Inflammatory macrophage (primary cell): ENCODE measurements around the gene CLMN.
A peak's percentile ranks its signal among the peaks of the same experiment; 100 is the strongest.
"Not testable (repeated sequence)": the region's sequence is repeated elsewhere in the genome, so short reads cannot be mapped to it uniquely, and the experiment has no call there.

Source experiments
- DNase-seq, 2 donors: peaks; one replicate each; pipeline ENCODE4 v3.0.0-alpha.2; 2020 to 2022

The CLMN gene

GRCh38 chr14:95286645-95287044, 33.1 kb downstream of the CLMN start:
- no peak for DNase-seq

DNA sequence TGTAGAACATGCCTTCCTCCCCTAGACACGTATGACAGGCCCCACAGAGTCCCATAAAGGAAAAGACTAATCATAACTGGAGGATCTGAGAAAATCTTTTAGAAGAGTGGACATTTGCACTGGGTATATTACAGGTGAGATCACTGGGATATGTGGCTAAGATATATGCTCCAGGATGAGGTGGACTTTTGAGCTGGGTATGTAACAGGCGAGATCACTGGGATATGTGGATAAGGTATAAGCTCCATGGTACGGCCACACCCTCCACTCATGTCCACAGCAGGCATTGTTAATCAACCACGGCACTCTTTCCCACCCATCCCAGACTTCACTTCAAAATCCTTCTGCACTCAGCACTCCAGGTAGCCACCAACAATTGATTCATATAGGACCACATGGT, 34.1 kb downstream of the CLMN start:
- DNase-seq: no peak

GRCh38 chr14:95283802-95284201, 35.9 kb downstream of the CLMN start:
- DNase-seq: not testable (repeated sequence)

GRCh38 chr14:95282986-95283380, 36.7 kb downstream of the CLMN start:
- not testable (repeated sequence) for DNase-seq

DNA sequence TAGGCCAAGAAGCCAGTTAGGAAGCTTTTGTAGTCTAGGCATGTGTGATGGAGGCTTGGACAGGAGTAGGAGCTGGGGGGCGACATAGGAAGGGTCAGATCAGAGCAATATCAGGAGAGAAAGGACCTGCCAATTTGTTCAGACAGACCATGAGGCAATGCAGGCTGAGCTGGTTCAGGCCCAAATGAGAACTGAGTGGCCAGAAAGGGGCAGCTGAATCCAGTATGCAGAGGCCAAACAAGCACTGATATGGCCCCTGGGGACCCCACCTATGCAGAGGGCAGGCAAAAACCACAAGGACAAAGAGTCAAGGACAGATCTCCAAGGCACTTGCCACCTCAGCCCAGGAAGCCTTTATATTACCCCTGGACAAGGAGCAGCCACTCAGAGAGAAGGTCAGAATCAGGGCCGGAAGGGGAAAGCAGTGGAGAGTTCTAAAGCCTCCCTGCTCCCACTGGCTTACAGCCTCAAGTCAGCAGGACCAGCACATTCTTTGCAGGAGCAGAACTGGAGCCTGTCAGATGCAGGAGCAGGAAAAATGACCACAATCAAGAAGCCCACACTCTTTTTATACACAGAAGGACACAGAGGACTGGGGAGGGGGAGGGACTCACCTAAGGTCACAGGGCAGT, 37.2 kb downstream of the CLMN start:
- no peak for DNase-seq

- DNase-seq: no peak
These were observed 38.0 kb downstream of the CLMN start for GRCh38 chr14:95281560-95282176.

- DNase-seq: no peak
These were observed 44.2 kb downstream of the CLMN start for GRCh38 chr14:95275494-95275893.

DNA sequence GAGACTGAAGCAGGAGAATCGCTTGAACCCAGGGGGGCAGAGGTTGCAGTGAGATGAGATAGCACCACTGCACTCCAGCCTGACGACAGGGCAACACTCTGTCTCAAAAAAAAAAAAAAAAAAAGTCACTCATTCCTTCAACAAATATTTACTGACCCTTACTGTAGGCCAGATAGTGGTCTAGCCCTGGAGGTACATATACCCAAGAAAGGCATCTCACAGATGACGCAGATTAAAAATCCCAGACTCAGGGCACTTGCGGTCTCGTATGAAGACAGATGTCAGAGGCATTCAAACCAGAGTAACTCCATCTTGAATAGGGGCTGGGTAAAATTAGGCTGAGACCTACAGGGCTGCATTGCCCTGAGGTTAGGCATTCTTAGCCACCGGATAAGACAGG, 44.8 kb downstream of the CLMN start:
- DNase-seq: no peak

DNA sequence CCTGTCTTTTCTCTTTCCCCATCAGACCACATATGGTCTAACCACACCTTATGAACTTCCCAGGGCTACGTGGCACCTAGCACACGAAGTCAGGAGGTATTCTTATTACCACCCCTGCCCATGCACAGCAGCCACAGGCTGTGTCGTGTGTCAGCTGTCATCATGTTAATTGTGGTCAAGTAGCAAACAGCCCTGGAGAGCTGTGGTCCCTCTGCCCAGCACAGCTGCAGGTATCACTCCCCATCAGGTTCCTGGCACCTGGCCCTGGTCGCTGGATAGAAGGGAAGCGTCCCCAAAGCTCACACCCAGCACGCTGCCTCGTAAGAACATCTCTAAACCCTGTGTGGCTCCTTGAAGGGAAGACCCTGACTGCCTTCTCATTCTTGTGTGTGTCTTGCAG, 45.4 kb downstream of the CLMN start:
- DNase-seq: no peak

DNA sequence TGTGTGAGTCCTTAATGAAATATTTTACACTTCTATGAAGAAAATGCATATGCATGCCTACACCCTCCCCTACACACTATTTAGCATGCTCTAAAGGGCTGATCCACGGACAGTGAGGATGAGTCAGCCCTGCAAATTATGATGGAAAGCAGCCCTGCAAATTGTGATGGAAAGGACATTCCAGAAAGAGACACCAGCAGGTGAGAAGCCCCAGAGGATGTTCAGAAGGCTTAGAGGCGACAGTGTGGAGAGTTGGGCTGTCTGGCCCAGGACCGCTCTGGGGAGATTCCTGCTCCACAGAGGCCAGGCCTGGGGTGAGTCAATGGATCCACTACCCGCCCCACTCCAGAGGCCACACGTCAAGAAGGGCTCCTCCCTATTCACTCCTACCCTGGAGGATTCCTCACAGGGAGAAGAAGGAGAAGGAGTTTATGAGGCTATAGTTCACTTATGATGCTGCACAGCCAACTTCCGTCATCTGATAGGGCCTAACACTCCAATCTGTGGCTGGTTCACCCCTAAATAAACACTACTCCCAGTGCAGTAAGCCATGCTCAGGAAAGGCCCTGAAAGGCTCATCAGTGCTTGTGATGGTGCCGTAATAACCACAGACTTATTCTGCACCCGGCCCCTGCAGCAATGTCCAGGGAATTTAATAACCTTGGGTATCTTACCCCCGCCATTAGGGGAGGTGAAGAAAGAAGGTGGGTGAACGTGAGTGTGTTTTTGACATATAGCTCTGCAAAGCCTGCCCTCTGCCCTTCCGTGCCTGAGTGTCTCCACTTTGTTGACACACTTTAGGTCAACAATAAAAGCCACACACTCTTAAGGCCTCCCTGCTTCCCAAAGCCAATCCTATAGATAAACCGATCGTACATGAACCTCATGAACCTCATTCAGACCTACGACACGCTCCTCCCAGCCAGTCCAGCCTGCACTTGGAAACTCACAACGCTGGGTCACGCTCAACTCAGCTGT, 46.4 kb downstream of the CLMN start:
- no peak for DNase-seq

- DNase-seq: no peak
These were observed 47.7 kb downstream of the CLMN start for GRCh38 chr14:95272057-95272456.

DNA sequence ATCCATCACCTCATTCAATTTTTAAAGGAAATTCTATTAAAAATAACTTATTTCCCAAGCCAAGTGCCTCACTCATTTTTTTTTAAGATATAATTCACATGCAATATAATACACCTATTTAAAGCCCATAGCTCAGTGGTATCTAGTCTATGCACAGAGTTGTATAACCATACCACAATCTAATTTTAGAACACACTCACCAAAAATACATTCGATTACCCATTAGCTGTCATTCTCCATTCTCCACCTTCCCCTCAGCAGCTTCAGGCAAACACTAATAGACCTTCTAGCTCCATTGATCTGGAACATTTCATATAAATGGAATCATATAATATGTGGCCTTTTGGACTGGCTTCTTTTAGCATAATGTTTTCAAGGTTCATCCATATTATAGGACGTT, 49.5 kb downstream of the CLMN start:
- no peak for DNase-seq

- no peak for DNase-seq
These were observed 50.2 kb downstream of the CLMN start for GRCh38 chr14:95269493-95269892.

DNA sequence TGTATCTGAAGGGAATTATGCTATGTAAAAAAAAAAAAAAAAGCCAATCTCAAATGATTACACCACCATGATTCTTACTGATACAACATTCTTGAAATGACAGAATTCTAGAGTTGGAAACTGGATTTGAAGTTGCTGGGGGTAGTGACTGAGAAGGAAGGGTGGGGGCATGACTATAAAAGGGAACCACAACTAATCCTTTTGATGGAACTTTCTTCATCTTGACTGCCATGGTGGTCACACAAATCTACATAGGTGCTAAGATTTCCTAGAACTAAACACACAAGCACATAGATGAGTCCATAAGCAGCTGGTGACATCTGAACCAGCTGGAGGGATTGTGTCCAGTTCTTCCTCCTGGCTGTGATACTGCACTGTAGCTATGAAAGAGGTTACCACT, 51.4 kb downstream of the CLMN start:
- DNase-seq: no peak

DNA sequence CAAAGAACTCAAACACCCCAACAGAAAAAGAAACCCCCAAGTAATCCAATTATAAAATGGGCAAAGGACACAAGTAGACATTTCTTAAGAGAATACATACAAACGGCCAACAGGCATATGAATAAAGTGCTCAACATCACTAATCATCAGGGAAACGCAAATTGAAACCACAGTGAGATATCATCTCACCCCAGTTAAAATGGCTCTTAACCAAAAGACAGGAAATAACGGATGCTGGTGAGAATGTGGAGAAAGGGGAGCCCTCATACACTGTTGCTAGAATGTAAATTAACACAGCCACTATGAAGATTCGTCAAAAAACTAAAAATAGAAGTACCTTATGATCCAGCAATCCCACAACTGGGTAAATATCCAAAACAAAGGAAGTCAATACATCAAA, 52.4 kb downstream of the CLMN start:
- DNase-seq: no peak

DNA sequence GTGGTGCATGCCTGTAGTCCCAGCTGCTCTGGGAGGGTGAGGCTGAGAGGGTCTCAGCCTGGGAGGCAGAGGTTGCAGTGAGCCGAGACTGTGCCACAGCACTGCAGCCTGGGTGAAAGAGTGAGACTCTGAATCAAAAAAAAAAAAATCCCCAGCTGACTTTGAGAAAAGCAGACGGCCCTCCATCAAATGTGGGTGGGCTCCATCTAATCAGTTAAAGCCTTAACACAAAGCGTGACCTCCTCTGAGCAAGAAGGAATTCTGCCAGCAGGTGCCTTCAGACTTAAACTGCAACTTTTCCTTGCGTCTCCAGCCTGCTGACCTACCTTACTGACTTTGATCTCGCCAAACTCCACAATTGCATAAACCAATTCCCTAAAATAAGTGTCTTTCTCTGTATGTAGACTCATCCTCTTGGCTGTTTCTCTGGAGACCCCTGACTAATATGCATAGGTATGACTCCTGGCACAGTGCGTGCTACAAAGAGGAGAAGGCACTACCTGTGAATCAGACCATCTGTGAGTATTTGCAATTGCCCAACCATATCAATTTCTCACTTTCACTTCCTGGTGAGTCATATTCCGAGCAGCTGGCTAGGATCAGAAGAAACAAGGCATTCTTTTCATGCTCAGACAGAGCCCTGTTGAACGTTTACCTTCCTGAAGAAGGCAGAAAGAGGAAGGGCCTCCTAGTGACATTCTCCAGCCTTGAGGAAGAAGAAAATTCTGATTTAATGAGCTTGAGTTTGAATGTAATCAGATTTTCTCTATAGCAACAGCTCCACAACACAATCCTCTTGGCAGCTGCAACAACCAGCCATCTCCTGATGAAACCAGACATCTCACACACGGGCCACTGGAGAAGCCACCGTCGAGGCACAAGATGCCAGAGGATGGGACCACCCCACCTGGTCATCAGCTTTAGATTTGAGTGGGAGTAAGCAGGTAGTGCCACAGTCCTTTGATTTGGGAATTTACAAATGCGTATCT, 54.3 kb downstream of the CLMN start:
- peak; percentile 72 to 74 for DNase-seq

DNA sequence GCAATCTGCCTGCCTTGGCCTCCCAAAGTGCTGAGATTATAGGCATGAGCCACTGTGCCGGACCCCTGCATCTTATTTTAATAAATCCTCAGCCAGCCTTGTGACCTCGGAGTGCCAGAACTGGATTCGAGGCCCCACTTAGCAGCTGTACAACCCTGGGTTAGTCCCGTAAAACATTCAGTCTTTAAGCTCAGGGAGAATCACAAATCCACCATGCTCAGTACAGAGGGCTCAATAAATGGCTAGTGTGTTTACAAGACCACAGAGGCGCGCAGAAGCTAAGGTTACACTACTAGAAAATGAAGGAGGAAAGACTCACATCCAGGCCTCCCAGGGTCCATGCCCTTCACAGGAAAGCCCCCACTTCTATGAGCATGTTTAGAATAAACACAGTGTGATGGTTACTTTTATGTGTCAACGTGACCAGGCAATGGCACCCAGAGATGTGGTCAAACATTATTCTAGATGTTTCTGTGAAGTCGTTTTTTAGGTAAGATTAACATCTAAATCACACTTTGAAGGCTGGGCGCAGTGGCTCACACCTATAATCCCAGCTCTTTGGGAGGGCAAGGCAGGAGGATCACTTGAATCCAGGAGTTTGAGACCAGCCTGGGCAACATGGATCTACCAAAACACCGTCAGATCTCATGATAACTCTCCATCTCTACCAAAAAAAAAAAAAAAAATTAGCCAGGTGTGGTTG, 55.3 kb downstream of the CLMN start:
- no peak for DNase-seq

- no peak for DNase-seq
These were observed 56.0 kb downstream of the CLMN start for GRCh38 chr14:95263527-95264231.

DNA sequence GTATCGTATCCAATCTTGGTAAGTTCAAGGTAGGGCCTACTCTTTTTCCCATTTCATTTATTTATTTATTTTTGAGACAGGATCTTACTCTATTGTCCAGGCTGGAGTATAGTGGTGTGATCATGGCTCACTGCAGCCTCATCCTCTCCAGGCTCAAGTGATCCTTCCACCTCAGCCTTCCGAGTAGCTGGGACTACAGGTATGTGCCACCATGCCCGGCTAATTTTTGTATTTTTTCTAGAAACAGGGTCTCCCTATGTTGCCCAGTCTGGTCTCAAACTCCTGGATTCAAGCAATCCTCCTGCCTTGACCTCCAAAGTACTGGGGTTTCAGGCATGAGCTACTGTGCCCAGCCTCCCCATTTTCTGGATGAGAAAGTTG, 57.2 kb downstream of the CLMN start:
- no peak for DNase-seq

GRCh38 chr14:95261616-95262510, 57.8 kb downstream of the CLMN start:
- no peak for DNase-seq
